NCI-H128 (cell line): ENCODE results near the gene GPRC5A.
"Not testable (repeated sequence)": the region's sequence is repeated elsewhere in the genome, so short reads cannot be mapped to it uniquely, and the experiment has no call there.

Source experiments
- DNase-seq: peaks from one replicate; lab custom pipeline; 2025; ENCODE audit not compliant: unreplicated experiment; lab: John Stamatoyannopoulos, UW

The GPRC5A gene

GRCh38 chr12:12891080-12891880 lies at the start of gene GPRC5A:
GPRC5A (plus strand) TSS chr12:12891562; CDS start chr12:12908250, 16,688 bp downstream.
- no peak for DNase-seq

- DNase-seq = no peak
Observed at GRCh38 chr12:12845794-12846243, 45.5 kb upstream of the GPRC5A start.

- not testable (repeated sequence) for DNase-seq
Observed at GRCh38 chr12:12846780-12847179, 44.6 kb upstream of the GPRC5A start.

- no peak for DNase-seq
Observed at GRCh38 chr12:12853435-12853834, 37.9 kb upstream of the GPRC5A start.

GRCh38 chr12:12859690-12860089 lies 31.7 kb upstream of the GPRC5A start:
- DNase-seq = no peak

- DNase-seq = no peak
Observed at GRCh38 chr12:12864243-12864642, 27.1 kb upstream of the GPRC5A start.

- no peak for DNase-seq
Observed at GRCh38 chr12:12868477-12869235, 22.7 kb upstream of the GPRC5A start.

- DNase-seq = no peak
Observed at GRCh38 chr12:12870465-12870864, 20.9 kb upstream of the GPRC5A start.

GRCh38 chr12:12871587-12872138 lies 19.7 kb upstream of the GPRC5A start:
- no peak for DNase-seq

GRCh38 chr12:12872139-12872933 lies 19.0 kb upstream of the GPRC5A start:
- no peak for DNase-seq

GRCh38 chr12:12872934-12873275 lies 18.5 kb upstream of the GPRC5A start:
- DNase-seq = no peak

- no peak for DNase-seq
Observed at GRCh38 chr12:12874029-12874428, 17.3 kb upstream of the GPRC5A start.

GRCh38 chr12:12875301-12875700 lies 16.1 kb upstream of the GPRC5A start:
- not testable (repeated sequence) for DNase-seq

- no peak for DNase-seq
Observed at GRCh38 chr12:12877153-12877768, 14.1 kb upstream of the GPRC5A start.

GRCh38 chr12:12877781-12878455 lies 13.4 kb upstream of the GPRC5A start:
- no peak for DNase-seq

- DNase-seq = no peak
Observed at GRCh38 chr12:12880537-12880936, 10.8 kb upstream of the GPRC5A start.

GRCh38 chr12:12881151-12881909 lies 10.0 kb upstream of the GPRC5A start:
- no peak for DNase-seq

- no peak for DNase-seq
Observed at GRCh38 chr12:12882288-12882687, 9.1 kb upstream of the GPRC5A start.

- DNase-seq = no peak
Observed at GRCh38 chr12:12883369-12884001, 7.9 kb upstream of the GPRC5A start.
